Measurements from ENCODE around the gene NR2C2. TPM values are rescaled to one million over a fixed set of nuclear protein-coding genes. Genes with fewer than 3 reads are reported as not detected.
"Not testable (repeated sequence)": the region's sequence is repeated elsewhere in the genome, so short reads cannot be mapped to it uniquely, and the experiment has no call there.

NR2C2 gene
- total RNA-seq, 1 donor from 2014 or later, result 56.0 TPM

DNA sequence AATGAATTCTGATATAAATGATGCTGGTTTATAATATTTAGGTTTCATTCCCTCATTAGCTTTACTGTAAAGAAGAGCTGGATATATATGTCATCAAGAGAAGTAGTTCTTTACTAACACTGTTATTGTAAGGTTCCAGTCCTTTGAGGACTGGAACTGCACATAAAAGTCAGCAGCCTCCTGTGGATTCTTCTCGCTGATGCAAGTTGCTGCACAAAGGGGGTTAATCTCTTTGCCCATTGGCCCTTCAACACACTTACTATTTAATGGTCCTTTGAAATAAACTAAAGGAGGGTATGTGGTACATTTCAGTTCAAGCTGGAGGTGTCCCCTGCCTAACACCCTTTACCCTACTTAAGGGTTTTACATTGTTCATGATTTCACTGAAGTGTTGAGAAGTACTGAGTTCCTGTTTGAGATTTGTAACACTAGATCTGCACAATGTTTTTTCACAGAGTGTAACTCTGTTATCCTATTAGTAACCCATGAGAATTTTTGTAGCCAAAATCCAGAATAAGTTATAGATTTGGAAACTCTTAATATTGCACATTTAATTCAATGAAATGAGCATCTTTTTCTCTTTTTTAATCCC lies 43.9 kb downstream of the NR2C2 start:
- Mint-ChIP-seq H3K9me3 (ENCODE audit: low read depth) (no peaks in the 10 kb centered on the region), H3K4me3 (ENCODE audit: low read depth) (no peak overlapping the region), H3K27ac (no peak overlapping the region), H3K36me3 (ENCODE audit: insufficient read depth) (no peaks in the 10 kb centered on the region), H3K27me3 (no peaks in the 10 kb centered on the region), H3K4me1 (ENCODE audit: low read depth) (peaks cover 26% of the 10 kb centered on the region)
- no peak for DNase-seq (ENCODE audit: low spot score, unreplicated experiment)
- TF ChIP-seq, protein P1, sequence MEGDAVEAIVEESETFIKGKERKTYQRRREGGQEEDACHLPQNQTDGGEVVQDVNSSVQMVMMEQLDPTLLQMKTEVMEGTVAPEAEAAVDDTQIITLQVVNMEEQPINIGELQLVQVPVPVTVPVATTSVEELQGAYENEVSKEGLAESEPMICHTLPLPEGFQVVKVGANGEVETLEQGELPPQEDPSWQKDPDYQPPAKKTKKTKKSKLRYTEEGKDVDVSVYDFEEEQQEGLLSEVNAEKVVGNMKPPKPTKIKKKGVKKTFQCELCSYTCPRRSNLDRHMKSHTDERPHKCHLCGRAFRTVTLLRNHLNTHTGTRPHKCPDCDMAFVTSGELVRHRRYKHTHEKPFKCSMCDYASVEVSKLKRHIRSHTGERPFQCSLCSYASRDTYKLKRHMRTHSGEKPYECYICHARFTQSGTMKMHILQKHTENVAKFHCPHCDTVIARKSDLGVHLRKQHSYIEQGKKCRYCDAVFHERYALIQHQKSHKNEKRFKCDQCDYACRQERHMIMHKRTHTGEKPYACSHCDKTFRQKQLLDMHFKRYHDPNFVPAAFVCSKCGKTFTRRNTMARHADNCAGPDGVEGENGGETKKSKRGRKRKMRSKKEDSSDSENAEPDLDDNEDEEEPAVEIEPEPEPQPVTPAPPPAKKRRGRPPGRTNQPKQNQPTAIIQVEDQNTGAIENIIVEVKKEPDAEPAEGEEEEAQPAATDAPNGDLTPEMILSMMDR (IDR thresholded peaks at IDR 0.05; ENCODE audit: unreplicated experiment), result no peak

DNA sequence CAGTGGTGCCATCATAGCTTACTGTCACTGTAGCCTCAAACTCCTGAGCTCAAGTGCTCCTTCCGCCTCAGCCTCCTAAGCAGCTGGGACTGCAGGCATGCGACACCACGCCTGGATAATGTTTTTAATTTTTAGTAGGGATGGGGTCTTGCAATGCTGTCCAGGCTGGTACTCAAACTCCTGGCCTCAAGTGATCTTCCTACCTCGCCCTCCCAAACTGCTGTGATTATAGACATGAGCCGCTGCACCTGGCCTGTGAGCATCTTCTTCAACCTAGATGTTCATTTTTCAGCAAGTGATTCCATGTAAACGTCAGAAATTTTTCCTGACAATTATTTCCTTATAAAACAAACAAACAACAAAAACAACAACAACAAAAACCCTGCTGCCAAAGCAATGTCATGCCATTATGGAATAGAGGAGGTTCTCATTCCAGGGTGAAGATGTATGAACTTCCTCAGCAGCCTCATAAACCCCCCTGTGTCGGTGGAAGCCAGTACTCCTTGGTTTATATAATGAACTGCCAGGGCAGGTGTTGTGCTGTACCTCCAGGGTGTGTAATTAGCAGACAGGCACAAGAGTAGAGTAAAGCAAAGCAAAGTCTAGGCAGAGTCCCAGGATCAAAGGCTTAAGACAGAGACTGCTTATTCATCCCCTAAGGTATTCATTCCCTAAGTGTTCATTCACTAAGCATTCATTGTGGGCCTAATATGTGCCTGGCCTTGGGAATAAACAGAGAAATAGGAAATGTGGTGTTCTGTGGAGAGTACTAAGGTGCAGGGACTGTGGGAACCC lies 44.6 kb downstream of the NR2C2 start:
- Mint-ChIP-seq H3K36me3 (ENCODE audit: insufficient read depth) (no peaks in the 10 kb centered on the region), H3K27me3 (no peaks in the 10 kb centered on the region)
- TF ChIP-seq, protein P1 (IDR thresholded peaks at IDR 0.05; ENCODE audit: unreplicated experiment), result no peak

DNA sequence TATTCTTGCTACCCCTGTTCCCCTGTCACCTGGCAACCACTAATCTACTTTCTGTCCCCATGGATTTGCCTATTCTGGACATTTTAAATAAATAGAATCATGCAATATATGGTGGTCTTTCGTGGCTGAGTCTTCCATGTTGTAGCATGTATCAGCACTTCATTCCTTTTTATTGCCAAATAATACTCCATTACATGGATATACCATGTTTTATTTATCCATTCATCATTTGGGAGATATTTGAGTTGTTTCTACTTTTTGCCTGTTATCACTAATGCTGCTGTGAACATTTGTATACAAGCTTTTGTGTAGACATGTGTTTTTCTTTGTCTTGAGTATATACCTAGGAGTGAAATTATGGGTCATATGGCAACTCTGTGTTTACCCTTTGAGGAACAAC lies 50.6 kb downstream of the NR2C2 start:
- TF ChIP-seq, protein P1 (IDR thresholded peaks at IDR 0.05; ENCODE audit: unreplicated experiment), result no peak
- no peaks in the 10 kb centered on the region for H3K4me1 Mint-ChIP-seq (ENCODE audit: low read depth)
- H3K9me3 Mint-ChIP-seq (ENCODE audit: low read depth), result peaks cover 8% of the 10 kb centered on the region
- H3K4me3 Mint-ChIP-seq (ENCODE audit: low read depth), result no peak overlapping the region
- no peak for DNase-seq (ENCODE audit: low spot score, unreplicated experiment)
- H3K27me3 Mint-ChIP-seq, result no peaks in the 10 kb centered on the region
- H3K27ac Mint-ChIP-seq, result no peak overlapping the region
- H3K36me3 Mint-ChIP-seq (ENCODE audit: insufficient read depth), result peaks cover 29% of the 10 kb centered on the region

More for the DNA sequence above, 44.6 kb downstream of the NR2C2 start:
- H3K4me3 Mint-ChIP-seq (ENCODE audit: low read depth), result no peak overlapping the region
- H3K9me3 Mint-ChIP-seq (ENCODE audit: low read depth), result no peaks in the 10 kb centered on the region
- peak overlapping the region; percentile 52 for H3K27ac Mint-ChIP-seq
- H3K4me1 Mint-ChIP-seq (ENCODE audit: low read depth), result peaks cover 26% of the 10 kb centered on the region
- no peak for DNase-seq (ENCODE audit: low spot score, unreplicated experiment)

DNA sequence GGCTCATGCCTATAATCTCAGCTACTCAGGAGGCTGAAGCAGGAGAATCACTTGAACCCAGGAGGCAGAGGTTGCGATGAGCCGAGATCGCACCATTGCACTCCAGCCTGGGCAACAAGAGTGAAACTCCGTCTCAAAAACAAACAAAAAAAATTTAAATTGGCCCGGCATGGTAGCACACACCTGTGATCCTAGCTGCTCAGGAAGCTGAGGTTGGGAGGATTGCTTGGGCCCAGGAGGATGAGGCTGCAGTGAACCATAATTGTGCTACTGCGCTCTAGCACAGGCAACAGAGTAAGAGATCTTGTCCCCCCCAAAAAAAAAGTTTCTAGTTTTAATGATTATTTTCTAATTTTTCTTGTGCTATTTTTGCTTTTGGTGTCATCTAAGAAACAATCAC lies 51.8 kb downstream of the NR2C2 start:
- DNase-seq (ENCODE audit: low spot score, unreplicated experiment); H3K27ac Mint-ChIP-seq; H3K27me3 Mint-ChIP-seq; H3K9me3 Mint-ChIP-seq (ENCODE audit: low read depth); H3K4me3 Mint-ChIP-seq (ENCODE audit: low read depth); H3K4me1 Mint-ChIP-seq (ENCODE audit: low read depth): not testable (repeated sequence)
- peaks cover 37% of the 10 kb centered on the region for H3K36me3 Mint-ChIP-seq (ENCODE audit: insufficient read depth)

DNA sequence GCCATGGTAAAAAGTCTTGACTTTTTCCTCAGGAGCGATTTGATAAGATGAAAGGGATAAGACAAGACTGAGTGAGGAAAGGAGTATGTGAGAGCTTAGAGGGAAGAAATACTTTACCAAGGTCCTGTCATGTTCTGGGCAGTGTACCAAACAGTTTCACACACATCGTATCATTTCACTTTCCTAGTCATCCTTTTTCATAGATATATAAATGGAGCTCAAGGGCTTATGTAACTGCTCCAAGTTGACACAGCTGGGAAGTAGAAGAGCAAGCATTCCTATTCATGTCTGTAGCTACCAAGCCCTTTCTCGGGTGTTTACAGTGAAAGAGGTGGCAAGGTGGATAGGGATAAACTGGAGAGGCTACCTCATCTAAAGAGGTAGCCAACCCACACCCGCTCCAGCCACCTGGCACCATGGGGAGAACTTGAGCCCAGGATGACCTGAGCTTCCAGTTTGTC lies 60.3 kb downstream of the NR2C2 start:
- no peaks in the 10 kb centered on the region for H3K9me3 Mint-ChIP-seq (ENCODE audit: low read depth)
- no peak overlapping the region for H3K27ac Mint-ChIP-seq
- H3K4me3 Mint-ChIP-seq (ENCODE audit: low read depth), result no peak overlapping the region
- peaks cover 27% of the 10 kb centered on the region for H3K36me3 Mint-ChIP-seq (ENCODE audit: insufficient read depth)
- no peak for DNase-seq (ENCODE audit: low spot score, unreplicated experiment)
- no peaks in the 10 kb centered on the region for H3K4me1 Mint-ChIP-seq (ENCODE audit: low read depth)
- H3K27me3 Mint-ChIP-seq, result no peaks in the 10 kb centered on the region
- TF ChIP-seq, protein P1 (IDR thresholded peaks at IDR 0.05; ENCODE audit: unreplicated experiment), result no peak

All from progenitor cell of endocrine pancreas (in vitro differentiated cells).